ENCODE data around the gene MYO3B. TPM values are rescaled to one million over a fixed set of nuclear protein-coding genes. Genes with fewer than 3 reads are reported as not detected.
A peak's percentile ranks its signal among the peaks of the same experiment; 100 is the strongest.

The MYO3B gene
- total RNA-seq, 2 experiments from 2014 or later, result 0.04 to 0.08 TPM

- Mint-ChIP-seq H3K27me3 (peaks cover 46% of the 10 kb centered on the region), H3K4me1 (peaks cover 31% of the 10 kb centered on the region), H3K9me3 (no peaks in the 10 kb centered on the region), H3K36me3 (no peaks in the 10 kb centered on the region), H3K27ac (no peak overlapping the region), H3K4me3 (no peak overlapping the region)
- no peak for DNase-seq
These were observed 325.6 kb downstream of the MYO3B start for GRCh38 chr2:170503563-170503962.

GRCh38 chr2:170503971-170504809 is 326.2 kb downstream of the MYO3B start:
- DNase-seq, result no peak
- Mint-ChIP-seq H3K36me3 (no peaks in the 10 kb centered on the region), H3K27ac (no peak overlapping the region), H3K4me1 (peaks cover 31% of the 10 kb centered on the region), H3K9me3 (no peaks in the 10 kb centered on the region), H3K27me3 (peaks cover 47% of the 10 kb centered on the region), H3K4me3 (no peak overlapping the region)

DNA sequence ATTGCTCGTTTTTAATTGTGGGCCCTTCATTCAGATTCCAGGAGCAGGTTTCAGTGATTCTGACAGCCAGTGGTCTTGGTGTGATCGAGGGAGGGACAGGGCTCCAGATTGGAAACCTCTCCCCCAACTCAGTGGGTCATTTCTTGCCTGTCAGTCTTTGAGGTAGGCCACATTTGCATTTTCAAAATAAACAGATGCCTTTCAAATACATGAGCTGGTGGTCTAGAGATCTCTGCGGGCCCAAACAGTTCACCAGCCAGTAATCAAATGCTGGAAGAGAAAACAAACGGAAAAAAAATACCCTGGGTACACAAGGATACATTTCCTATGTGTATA is 326.8 kb downstream of the MYO3B start:
- H3K36me3 Mint-ChIP-seq, result no peaks in the 10 kb centered on the region
- DNase-seq, result no peak
- H3K4me3 Mint-ChIP-seq, result no peak overlapping the region

GRCh38 chr2:170505631-170506275 is 327.8 kb downstream of the MYO3B start:
- peaks cover 41% of the 10 kb centered on the region for H3K27me3 Mint-ChIP-seq
- peak overlapping the region; percentile 6 for H3K27ac Mint-ChIP-seq
- peaks cover 33% of the 10 kb centered on the region for H3K4me1 Mint-ChIP-seq
- no peak for DNase-seq
- no peaks in the 10 kb centered on the region for H3K36me3 Mint-ChIP-seq
- no peak overlapping the region for H3K4me3 Mint-ChIP-seq
- H3K9me3 Mint-ChIP-seq, result no peaks in the 10 kb centered on the region

More for the DNA sequence above, 326.8 kb downstream of the MYO3B start:
- Mint-ChIP-seq H3K9me3 (no peaks in the 10 kb centered on the region), H3K27ac (no peak overlapping the region), H3K27me3 (peaks cover 46% of the 10 kb centered on the region), H3K4me1 (peaks cover 32% of the 10 kb centered on the region)

- Mint-ChIP-seq H3K4me3 (no peak overlapping the region), H3K27ac (no peak overlapping the region), H3K9me3 (no peaks in the 10 kb centered on the region), H3K27me3 (peaks cover 45% of the 10 kb centered on the region), H3K4me1 (peaks cover 33% of the 10 kb centered on the region), H3K36me3 (no peaks in the 10 kb centered on the region)
- DNase-seq, result no peak
These were observed 331.7 kb downstream of the MYO3B start for GRCh38 chr2:170509452-170510193.

DNA sequence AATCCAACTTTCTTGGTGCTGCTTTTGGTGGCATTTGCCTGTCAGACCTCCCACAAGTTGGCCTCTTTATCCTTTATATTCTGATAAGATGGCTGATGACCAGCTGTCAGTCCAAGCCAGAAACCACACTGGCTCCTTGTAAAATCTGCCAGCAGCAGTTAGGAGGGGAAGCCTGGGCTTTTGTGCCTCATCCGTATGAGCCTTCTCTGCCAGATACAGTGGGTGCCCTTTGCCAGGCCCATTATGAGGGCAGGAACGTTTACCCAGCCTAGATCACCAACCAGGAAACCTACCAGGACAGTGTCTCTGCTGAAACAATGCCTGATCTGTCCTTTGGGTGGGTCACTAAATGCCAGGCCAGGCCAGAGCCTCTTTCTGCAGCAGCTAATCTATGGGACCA is 334.3 kb downstream of the MYO3B start:
- DNase-seq, result no peak
- Mint-ChIP-seq H3K27ac (no peak overlapping the region), H3K36me3 (no peaks in the 10 kb centered on the region), H3K4me1 (peaks cover 14% of the 10 kb centered on the region), H3K9me3 (no peaks in the 10 kb centered on the region), H3K4me3 (no peak overlapping the region), H3K27me3 (peaks cover 31% of the 10 kb centered on the region)

DNA sequence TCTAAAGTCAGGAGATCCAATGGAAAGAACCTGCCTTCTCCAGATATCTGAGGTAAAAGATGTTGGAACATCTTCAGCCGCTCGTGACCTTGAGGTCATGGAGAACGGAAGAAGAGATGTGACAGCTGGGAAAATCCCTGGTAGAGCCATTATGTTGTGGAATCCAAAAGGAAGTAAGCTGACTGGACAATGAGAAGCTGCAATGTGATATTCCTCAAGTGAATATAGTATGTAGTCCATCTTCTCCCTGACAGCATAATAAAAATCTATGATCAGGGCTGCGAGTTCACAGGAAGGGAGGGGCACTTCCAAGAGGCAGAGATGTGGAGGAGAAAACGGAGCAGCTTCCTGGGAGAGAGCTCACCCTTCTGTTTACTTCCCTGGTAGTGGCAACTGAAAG is 336.2 kb downstream of the MYO3B start:
- Mint-ChIP-seq H3K4me1 (peaks cover 2% of the 10 kb centered on the region), H3K27ac (no peak overlapping the region), H3K4me3 (no peak overlapping the region), H3K9me3 (no peaks in the 10 kb centered on the region), H3K36me3 (no peaks in the 10 kb centered on the region), H3K27me3 (peaks cover 17% of the 10 kb centered on the region)
- DNase-seq, result no peak

GRCh38 chr2:170517538-170517937 is 339.6 kb downstream of the MYO3B start:
- Mint-ChIP-seq H3K9me3 (no peaks in the 10 kb centered on the region), H3K27ac (no peak overlapping the region), H3K4me1 (no peaks in the 10 kb centered on the region), H3K4me3 (no peak overlapping the region), H3K36me3 (no peaks in the 10 kb centered on the region), H3K27me3 (peaks cover 17% of the 10 kb centered on the region)
- no peak for DNase-seq

DNA sequence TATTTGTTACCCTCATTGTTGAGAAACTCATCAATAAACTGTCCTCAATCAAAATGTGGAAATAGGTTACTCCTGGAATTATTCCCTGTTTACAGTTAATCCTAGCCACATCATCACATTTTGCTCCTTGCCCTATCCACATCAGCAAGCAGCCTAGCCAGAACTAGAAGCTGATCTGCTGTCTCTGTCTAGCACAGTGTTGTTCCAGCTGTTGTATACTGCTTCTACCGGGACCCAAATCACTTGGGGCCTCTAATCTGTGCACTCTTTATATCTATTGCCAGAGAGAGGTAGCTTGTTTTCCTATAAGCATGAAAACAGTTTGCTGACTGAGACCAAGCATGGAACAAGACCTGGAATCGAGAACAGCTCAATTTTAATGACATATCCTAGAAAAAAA is 341.0 kb downstream of the MYO3B start:
- Mint-ChIP-seq H3K27me3 (peaks cover 8% of the 10 kb centered on the region), H3K9me3 (no peaks in the 10 kb centered on the region), H3K36me3 (no peaks in the 10 kb centered on the region), H3K27ac (no peak overlapping the region), H3K4me1 (no peaks in the 10 kb centered on the region), H3K4me3 (no peak overlapping the region)
- no peak for DNase-seq

- Mint-ChIP-seq H3K4me1 (peaks cover 6% of the 10 kb centered on the region), H3K36me3 (no peaks in the 10 kb centered on the region), H3K9me3 (no peaks in the 10 kb centered on the region), H3K4me3 (no peak overlapping the region), H3K27ac (no peak overlapping the region), H3K27me3 (no peaks in the 10 kb centered on the region)
- DNase-seq, result no peak
These were observed 343.4 kb downstream of the MYO3B start for GRCh38 chr2:170521299-170521698.

DNA sequence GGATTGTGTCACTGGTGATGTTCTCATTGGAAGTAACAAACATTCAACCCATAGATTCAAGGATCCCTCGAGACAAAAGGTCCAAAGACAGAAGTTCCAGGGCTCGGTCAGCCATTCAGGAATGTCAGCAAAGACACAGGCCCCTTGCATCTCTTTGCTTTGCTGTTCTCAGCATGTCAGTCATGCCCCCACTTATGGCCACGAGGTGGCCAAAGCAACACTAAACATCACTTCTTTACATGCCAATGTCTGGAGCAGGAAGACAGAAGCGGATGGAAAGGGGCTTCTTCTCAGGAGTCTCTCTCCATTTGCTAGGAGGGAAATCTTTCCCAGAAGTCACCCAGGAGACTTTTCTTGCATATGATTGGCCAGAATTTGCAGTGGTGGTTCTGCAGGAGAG is 345.6 kb downstream of the MYO3B start:
- H3K27ac Mint-ChIP-seq, result no peak overlapping the region
- H3K9me3 Mint-ChIP-seq, result no peaks in the 10 kb centered on the region
- H3K36me3 Mint-ChIP-seq, result no peaks in the 10 kb centered on the region
- DNase-seq, result no peak
- H3K27me3 Mint-ChIP-seq, result peaks cover 3% of the 10 kb centered on the region
- peaks cover 6% of the 10 kb centered on the region for H3K4me1 Mint-ChIP-seq
- no peak overlapping the region for H3K4me3 Mint-ChIP-seq

DNA sequence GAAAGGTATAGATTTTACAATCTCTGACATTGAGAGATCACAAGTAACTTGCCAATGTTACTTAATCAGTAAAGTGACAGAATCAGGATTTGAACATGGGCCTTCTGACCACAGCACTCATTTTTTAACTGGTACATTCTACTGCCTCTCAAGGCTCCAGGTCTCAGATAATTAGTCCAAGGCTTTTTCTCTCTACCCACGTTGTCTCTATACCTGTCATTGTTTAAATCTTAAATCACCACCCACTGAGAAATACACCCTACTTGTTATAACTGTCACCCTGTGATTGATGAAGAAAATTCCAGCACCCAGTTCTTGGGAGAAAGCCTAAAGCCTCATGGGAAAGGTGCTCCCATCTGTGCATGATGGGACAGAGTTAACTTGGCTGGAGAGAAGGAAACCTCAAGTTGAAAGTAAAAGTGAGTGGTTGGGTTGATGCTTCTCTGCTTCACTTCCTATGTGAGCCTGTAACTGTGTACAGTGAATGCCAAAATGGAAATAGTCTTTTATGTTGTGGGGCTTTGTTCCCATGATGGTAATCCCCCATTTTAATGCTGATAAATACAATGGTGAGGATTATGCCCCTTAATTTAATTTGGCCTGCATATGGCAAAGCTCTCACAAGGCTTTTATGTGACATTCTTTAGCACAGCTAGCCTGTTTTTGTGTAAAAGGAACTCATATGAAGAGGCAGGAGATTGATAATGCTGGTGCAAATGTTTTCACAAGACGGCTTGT is 347.1 kb downstream of the MYO3B start:
- DNase-seq, result no peak
- no peaks in the 10 kb centered on the region for H3K36me3 Mint-ChIP-seq
- peaks cover 6% of the 10 kb centered on the region for H3K4me1 Mint-ChIP-seq
- H3K4me3 Mint-ChIP-seq, result no peak overlapping the region
- H3K27ac Mint-ChIP-seq, result no peak overlapping the region
- H3K9me3 Mint-ChIP-seq, result no peaks in the 10 kb centered on the region
- peaks cover 11% of the 10 kb centered on the region for H3K27me3 Mint-ChIP-seq

- Mint-ChIP-seq H3K9me3 (no peaks in the 10 kb centered on the region), H3K4me3 (no peak overlapping the region), H3K36me3 (no peaks in the 10 kb centered on the region), H3K27me3 (peaks cover 16% of the 10 kb centered on the region), H3K4me1 (peaks cover 6% of the 10 kb centered on the region), H3K27ac (no peak overlapping the region)
- no peak for DNase-seq
These were observed 347.6 kb downstream of the MYO3B start for GRCh38 chr2:170525566-170525900.

DNA sequence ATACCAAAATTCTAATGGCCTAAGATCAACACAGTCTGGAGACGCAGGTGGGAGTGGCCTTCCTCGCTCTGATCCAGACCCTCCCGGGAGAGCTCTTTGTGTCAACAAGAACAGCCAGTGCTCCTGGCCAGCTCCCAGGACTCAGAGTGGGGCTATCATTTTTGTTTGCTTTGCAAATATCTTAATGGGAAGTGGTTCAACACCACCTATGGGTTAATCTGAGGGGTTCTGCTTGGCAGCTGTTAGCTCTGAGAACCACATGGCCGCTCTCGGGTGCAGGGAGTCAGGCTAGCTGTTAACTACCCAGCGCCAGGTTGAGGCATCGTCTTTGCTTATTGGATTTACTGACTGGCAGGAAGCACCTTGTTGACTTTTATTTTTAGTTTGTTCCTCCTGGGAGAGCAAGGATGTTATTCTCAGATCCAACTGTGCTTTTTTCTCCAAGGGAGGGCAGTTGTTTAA is 352.4 kb downstream of the MYO3B start:
- Mint-ChIP-seq H3K27me3 (peaks cover 16% of the 10 kb centered on the region), H3K4me1 (peaks cover 2% of the 10 kb centered on the region), H3K36me3 (no peaks in the 10 kb centered on the region), H3K4me3 (no peak overlapping the region), H3K27ac (no peak overlapping the region), H3K9me3 (no peaks in the 10 kb centered on the region)
- no peak for DNase-seq

Data from activated naive CD8-positive, alpha-beta T cell treated with anti-CD3 and anti-CD28 coated beads for 36 hours (primary cell).